GM21825 (cell line): ENCODE data around the gene KNSTRN.

Source experiments
- ATAC-seq: cut with Tn5 transposase; IDR thresholded peaks from one replicate; pipeline ENCODE4 v1.9.1; 2021; ENCODE audit warnings: mild to moderate bottlenecking, moderate library complexity; ENCODE audit not compliant: unreplicated experiment

KNSTRN gene

DNA sequence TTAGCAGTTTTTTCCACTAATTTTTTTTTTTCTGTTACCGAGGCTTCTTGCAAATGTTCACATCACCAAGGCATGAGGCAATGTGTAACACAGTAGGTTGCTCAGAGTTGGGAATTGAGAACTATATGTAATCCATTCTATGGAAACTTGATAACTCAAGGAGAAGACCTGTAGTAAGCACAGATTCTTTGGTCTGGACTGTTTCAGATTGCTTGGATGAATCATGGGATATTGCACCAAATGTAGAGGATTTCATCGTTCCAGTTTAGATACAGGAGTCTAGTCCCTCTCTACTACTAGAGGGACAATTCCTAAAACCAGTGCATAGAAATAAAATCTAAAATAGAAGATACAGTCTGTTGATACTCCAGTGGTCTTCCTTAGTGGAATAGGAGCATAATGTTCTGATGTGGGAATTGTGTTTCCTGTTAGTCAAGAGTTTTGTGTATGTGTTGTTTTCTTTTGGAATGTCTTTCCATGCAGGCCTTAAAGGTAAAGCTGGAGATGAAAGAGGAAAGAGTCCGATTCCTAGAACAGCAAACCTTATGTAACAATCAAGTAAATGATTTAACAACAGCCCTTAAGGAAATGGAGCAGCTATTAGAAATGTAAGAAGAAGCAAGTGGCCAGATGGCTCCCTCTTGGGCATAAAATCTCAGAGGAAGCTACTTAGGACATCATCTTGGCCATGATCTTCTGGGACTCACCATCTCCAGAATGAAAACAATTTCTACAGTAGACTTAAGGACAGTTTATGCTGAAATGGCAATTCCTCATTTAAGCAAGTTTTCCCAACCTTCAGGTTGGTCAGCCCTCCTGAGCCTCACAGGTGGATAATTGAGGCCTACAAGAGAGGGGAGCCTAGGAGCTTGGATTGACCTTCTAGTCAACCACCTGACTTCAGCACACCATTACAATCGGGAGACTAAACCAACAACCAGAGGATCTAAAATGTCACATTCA, 10.7 kb downstream of the KNSTRN start:
- ATAC-seq: no peak

DNA sequence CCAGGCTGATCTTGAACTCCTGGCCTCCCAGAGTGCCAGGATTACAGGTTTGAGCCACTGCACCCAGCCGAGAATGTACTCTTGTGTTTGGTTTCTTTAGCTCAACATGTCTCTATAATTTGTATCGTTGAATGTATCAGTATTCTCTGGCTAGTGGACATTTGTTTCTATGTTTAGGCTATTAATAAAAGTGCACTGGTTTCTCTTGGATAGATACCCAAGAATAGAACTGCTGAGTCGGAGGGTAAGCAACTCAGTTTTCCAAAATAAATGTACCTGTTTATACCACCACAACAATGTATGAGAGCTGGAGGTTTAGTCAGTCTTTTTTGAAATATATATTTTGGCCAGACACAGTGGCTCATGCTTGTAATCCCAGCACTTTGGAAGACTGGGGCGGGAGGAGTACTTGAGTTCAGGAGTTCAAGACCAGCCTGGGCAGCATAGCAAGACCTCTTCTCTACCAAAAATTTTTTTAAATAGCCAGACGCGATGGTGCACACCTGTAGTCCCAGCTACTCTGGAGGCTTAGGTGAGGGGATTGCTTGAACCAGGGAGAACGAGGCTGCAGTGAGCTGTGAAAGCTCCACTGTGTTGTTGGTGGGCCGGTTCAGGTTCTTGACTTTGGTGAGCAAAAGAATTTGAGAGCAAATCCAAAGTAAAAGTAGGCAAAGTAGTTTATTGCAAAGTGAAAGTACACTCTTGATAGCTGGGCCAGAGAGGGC, 15.3 kb downstream of the KNSTRN start:
- ATAC-seq: no peak

DNA sequence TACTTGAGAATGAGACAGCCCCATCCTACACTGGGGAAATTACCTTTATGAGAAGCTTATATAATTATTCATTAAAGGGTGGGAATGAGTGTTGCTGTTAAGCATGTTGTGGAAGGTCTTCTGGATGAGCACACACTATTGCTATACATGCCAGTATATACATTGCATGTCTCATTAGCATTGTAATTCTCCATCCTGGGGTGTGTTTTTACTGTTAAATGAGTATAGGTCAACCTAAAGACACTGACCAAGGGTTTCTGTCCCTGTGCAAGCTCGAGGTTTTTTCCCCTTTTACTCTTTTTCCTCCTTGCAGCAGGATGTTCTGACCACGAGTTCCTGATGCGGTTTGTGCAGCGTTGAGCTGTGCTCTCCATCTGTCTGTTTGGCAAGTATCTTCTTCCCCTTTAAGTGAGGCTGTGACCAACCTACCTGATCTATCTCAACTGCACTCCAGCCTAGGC, 15.9 kb downstream of the KNSTRN start:
- peak; percentile 71 for ATAC-seq

DNA sequence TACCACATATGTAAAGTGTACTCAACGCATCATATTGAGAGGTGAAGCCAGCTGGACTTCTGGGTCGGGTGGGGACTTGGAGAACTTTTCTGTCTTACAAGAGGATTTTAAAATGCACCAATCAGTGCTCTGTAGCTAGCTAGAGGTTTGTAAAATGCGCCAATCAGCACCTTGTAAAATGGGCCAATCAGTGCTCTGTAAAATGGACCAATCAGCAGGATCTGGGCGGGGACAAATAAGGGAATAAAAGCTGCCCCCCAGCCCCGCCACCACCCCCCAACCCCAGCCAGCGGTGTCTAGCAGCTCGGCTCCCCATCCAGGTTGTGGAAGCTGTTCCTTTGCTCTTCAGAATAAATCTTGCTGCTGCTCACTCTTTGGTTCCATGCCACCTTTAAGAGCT, 16.8 kb downstream of the KNSTRN start:
- ATAC-seq: no peak

DNA sequence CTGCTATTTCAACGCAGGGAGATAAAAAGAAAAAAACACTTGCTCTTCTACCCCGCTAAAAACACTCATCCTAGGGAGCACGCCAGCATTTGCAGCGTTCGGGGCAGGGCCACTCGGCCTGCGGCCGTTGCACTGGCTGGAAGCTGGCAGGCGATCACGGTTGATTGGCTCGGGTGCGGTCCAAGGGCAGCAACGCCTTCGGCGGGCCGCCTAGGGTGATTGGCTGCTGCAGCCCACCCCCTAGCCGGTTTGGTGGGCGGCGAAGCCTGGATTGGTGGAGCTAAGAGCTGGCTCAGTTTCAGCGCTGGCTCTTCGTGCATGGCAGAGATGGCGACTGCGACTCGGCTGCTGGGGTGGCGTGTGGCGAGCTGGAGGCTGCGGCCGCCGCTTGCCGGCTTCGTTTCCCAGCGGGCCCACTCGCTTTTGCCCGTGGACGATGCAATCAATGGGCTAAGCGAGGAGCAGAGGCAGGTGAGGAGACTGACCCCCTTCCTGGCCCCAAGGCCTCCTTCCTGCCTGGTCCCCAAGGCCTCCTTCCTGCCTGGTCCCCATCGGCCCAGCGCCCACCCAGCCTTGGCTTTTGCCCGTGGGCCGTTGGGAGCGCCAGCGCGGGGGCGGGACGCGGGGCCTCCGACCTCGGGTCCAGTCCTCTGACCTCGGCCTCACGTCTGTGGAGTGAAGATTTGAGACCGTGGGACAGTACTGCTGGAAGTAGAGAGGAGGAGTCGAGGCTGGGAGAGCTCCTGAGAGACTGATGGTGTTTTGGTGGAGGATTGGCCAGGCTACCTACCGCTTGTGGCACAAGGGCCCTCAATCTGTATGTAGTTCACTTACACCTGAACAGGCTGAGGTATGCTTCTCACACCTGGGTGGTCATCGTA, 23.2 kb downstream of the KNSTRN start, which contains the start of gene IVD:
TSS of gene IVD (plus strand) at position 295 of the 881 bp plus-strand sequence. CDS start at position 328, 33 bp downstream.
- peak; percentile 85 for ATAC-seq

- peak; percentile 51 for ATAC-seq
Measured at GRCh38 chr15:40407330-40407990, 24.9 kb downstream of the KNSTRN start.

GRCh38 chr15:40409366-40409765, 26.8 kb downstream of the KNSTRN start:
- ATAC-seq: no peak

GRCh38 chr15:40410476-40410875, 28.0 kb downstream of the KNSTRN start:
- no peak for ATAC-seq

- ATAC-seq: no peak
Measured at GRCh38 chr15:40412095-40412759, 29.7 kb downstream of the KNSTRN start.

GRCh38 chr15:40413036-40413435, 30.5 kb downstream of the KNSTRN start:
- no peak for ATAC-seq

GRCh38 chr15:40414816-40415215, 32.3 kb downstream of the KNSTRN start:
- no peak for ATAC-seq

DNA sequence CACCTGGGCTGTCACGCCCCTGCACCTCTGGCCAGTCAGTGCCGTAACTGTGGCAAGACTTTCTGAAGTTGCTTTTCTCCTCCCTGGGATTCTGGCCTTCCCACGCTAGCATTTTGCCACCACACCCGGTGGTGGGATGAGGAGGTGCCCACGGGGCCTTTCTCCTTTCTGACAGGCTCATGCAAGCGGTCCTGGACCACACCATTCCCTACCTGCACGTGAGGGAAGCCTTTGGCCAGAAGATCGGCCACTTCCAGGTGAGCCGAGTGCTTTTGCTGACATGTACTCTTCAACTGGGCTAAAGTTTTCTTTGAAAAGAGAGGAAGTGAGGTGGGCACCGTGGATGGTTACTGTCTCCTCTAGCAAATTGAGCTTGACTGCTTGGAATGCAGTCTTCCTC, 32.7 kb downstream of the KNSTRN start:
- no peak for ATAC-seq

- ATAC-seq: no peak
Measured at GRCh38 chr15:40416056-40416455, 33.5 kb downstream of the KNSTRN start.

DNA sequence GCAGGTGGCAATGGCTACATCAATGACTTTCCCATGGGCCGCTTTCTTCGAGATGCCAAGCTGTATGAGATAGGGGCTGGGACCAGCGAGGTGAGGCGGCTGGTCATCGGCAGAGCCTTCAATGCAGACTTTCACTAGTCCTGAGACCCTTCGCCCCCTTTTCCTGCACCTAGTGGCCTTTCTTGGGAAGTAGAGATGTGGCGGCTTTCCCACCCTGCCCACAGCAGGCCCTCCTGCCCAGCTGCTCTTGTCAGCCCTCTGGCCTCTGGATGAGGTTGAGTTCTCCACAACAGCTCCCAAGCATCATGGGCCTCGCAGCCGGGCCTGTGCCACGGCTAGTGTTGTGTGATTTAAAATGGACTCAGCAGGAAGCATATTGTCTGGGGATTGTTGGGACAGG, 35.6 kb downstream of the KNSTRN start:
- no peak for ATAC-seq

DNA sequence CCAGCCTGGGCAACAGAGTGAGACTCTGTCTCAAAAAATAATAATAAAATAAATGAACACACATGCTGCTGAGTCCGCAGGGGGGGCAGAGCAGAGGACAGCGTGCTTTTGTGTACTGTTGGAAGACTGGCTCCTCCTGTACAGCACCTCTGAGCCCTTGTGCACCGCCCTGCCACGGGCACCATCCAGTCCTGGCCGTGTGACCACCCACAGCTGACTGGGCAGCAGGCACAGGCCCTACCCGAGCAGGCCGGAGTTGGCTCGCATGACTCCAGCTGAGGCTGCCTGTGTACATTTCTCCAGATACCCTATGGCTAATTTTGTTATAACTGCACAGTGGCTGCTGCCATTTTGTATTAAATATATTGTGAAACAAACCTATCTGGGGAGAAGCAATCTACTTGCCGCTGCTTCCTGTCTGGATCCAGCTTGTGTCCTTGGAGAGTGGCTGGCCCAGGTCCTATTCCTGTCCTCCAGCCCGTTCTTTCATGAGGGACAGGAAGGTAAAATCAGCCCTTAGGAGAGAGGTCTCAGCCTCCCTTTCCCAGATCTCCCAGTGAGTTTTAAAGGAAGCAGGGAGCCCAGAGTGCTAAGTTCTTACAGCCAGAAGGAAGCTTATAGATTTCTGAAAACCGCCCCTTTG, 37.7 kb downstream of the KNSTRN start:
- ATAC-seq: no peak

GRCh38 chr15:40420793-40421192, 38.3 kb downstream of the KNSTRN start:
- no peak for ATAC-seq

GRCh38 chr15:40421246-40422157, 39.0 kb downstream of the KNSTRN start:
- ATAC-seq: peak; percentile 73

- no peak for ATAC-seq
Measured at GRCh38 chr15:40424483-40425115, 42.1 kb downstream of the KNSTRN start.
